ENCODE data around the gene OGT.
"Not testable (repeated sequence)": the region's sequence is repeated elsewhere in the genome, so short reads cannot be mapped to it uniquely, and the experiment has no call there.

Gene OGT

DNA sequence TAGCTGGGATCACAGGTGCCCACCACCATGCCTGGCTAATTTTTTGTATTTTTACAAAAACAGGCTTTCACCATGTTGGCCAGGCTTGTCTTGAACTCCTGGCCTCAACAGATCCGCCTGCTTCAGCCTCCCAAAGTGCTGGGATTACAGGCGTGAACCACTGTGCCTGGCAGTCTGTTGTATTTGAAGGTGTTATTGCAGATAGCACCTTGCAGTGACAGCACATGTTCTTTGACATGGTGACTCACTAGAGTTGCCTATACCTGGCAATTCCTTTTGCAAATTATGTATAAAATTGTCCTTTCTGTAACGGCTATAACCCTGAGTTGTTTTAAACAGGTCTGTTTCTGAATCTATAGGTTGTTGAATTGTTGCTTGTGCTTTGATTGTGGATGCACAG, 7.9 kb downstream of the OGT start:
- no peak for DNase-seq (ENCODE audit: low spot score)

DNA sequence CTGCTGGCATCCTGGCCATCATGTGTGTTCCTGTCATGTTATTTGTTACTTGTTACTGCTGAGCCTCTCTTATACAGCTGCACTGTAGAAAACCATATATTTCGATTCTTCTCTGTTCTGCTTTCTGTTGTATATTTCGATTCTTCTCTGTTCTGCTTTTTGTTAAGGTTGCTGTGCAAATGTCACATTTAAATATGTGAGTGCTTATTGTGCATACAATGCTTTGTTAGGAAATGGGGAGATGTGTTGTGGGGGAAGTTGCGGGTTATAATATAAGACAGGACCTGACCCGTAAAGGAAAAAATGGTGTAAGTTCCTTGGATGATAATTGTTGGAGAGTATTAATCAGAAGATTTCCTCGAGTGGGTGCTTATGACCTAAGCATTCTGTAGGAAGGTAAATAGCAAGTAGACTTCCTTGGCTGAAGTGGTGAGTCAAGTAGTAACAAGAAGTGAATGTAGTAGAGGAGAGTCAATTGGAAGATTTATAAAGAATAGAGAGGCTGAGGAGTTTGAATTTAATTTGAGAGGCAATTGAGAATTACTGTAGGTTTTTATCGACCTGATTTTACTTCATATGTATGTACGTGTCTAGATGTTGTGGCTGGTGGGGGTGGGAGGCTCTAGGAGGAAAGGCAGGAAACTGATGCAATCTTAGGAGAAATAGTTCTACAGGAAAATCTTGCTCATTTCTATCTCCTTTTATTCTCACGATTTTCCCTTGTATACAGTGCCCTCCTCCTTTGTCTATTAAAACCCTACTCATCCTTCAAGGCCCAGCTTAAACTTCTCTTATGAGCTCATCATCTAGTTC, 8.5 kb downstream of the OGT start:
- no peak for DNase-seq (ENCODE audit: low spot score)

DNA sequence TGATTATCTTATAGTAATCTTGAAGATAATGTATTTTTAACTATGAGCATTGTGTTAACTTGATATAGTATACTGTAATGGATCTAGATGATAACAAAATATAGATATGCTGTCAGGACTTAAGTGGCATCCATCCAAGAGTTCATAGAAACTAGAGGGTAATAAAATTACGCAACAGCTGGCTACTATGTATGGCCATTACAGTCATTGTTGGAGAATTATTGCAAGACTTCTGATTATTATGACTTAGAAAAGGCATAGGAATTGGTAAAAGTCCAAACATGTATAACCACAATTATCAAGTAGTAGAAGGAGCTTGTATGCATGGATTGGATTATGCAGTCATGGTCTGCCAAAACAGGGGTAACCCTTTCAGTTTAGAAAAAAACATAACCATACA, 9.5 kb downstream of the OGT start:
- no peak for DNase-seq (ENCODE audit: low spot score)

DNA sequence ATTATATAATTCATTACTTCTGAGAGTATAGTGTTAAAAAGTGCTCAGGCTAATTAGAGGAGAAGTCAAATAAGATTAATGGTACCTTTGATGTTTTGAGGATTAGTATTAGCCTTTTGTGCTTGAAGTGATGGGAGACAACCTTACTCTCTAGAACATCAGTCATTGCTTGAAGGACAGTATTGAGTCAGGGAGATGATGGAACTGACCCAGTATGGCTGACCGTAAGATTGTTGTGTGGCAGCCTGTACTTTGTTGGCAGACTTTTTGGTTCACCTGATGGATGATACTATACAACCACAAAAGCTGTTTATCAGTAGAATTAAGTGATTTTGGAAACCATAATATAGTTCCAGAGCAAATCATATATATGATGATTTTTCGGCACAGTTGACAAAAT, 9.9 kb downstream of the OGT start:
- no peak for DNase-seq (ENCODE audit: low spot score)

DNA sequence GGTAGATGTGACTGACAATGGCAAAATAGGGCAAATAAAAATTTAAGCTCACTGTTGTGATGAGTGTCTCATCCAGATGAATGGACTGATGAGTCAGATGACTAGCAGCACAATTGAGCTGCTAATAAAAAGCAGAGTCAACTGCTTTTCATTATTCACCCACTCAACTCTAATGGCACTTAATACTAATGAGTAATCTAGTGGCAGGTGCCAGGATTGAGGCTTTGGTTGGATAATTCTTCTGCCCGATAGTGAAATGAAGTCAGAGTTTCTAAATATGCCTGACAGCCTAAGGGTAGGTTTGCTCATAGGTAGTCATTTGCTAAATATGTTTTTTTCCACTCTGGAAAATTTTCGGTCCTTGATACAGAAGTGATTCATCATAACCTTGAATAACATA, 10.4 kb downstream of the OGT start:
- DNase-seq (ENCODE audit: low spot score), result no peak

DNA sequence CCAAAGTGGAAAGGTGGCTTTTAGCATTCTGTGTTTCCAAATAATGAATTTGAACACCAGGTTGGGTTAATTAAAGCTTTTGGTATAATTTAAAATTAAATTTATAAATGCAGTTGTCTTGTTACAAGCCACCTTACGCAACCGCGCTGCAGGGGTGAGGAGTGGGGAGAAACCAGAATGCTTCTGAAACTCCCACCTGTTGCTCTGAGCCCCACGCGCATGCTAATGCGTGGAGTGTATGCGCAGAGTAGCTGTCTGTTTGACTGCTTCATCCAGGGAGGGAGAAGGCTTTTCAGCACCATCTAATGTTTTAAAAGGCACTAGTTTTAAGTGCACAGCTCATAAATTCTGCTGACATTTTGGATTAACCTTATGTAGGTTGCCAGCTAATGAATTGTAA, 12.5 kb downstream of the OGT start:
- no peak for DNase-seq (ENCODE audit: low spot score)

DNA sequence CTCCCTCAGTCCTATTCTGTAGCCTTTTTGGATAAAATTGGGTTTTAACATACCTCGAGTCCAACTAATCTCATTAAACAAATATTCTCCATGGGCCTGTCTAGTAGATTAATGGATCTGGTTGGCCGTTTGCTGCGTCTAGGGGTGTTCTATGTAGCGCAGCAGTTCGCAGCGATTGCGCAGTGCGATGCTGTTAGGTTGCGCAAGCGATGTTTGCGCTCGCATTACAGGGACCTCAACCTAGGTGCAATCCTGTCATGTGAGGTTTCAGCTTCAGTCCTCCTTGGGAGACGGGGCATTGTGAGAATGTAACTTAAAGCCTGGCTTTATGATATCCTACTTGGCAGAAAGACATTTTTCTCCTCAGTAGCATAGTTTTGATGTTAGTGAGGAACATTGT, 14.0 kb downstream of the OGT start:
- no peak for DNase-seq (ENCODE audit: low spot score)

DNA sequence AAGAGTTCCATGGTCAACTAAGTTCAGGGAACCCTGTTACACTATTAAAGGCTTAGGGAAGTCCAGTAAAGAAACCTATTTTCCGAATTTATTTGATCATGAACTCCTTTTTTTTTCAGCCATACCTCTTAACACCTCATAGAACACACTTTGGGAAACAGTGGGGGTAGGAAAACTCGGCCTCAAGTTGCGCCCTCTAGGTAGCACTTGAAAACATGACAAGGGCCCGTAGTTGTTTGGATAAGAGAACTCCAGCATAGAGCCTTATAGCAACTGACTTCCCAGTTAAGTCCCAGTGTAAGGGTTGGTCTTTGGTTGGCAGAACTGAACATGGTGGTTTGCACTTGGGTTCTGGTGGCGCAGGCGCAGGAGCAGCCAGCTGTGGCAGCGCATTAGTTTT, 14.4 kb downstream of the OGT start:
- no peak for DNase-seq (ENCODE audit: low spot score)

DNA sequence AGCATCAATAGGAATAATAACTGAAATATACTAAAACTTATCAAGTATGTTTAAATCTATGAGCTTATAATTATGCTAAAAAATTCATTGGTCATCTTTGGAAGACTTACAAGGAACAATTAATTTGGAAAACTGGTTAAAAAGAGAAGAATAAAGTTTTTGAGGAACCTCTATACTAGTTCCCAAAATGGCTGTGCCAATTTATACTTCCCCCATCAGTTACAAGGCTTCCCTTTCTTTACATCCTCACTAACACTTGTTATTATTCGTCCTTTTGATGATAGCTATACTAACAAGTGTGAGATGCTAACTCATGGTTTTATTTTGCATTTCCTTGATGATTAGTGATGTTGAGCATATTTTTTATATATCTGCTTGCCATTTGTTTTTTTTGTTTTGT, 17.1 kb downstream of the OGT start:
- no peak for DNase-seq (ENCODE audit: low spot score)

DNA sequence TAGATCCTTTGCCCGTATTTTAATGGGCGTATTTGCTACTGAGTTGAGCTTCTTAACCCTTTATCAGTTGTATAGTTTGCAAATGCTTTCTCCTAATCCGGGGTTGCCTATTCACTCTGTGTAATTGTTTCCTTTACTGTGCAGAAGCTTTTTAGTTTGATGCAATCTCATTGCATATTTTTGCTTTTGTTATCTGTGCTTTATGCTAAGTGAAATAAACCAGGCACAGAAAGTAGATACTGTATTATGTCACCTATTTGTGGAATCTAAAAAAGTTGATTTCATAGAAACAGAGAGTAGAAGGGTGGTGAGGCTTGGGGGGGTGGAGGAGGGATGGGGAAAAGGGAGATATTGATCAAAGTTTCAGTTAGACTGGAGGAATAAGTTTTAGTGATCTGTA, 17.7 kb downstream of the OGT start:
- no peak for DNase-seq (ENCODE audit: low spot score)

DNA sequence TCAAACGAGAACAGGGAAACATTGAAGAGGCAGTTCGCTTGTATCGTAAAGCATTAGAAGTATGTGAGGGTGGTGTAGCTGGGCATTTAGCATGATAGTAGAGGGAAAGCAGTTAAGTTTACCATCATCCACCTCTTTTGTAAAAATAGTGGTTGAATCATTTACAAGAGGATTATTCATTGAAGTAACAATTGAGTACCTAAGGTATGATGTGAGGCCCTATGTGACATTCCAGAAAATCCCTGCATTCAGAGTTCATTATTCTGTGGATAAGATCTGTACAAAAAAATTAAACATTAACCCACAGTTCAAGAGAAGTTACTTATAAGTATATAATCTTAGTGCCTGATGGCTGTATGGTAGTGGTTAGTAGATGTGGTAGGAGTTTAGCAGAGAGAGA, 23.1 kb downstream of the OGT start:
- DNase-seq (ENCODE audit: low spot score), result no peak

DNA sequence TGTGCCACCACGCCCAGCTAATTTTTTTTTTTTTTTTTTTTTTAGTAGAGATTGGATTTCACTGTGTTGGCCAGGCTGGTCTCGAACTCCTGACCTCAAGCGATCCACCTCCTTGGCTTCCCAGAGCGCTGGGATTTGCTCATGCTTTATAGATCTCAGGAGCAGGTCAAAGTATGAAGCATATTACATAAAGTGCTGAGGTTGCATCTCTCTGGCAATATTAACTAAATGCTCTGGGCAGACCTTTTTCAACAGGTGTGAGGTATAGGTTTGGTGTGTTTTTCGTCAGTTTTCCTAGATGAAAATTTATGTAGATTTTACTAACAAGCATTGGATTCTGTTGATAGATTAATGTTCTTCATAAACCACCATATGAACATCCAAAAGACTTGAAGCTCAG, 26.0 kb downstream of the OGT start:
- DNase-seq (ENCODE audit: low spot score), result no peak

DNA sequence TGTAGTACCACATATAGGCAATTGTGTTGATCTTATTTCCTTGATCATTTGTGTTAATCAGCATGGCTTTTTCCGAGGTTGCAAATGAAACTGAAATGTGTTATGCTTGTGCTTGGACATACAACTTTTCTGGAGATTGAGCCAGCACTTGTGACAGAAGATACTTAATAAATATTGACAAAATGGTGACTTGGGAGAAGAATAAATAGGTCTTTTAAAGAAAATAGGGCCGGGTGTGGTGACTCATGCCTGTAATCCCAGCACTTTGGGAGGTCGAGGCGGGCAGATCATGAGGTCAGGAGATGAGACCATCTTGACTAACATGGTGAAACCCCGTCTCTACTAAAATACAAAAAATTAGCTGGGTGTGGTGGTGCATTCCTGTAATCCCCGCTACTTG, 26.9 kb downstream of the OGT start:
- not testable (repeated sequence) for DNase-seq (ENCODE audit: low spot score)

DNA sequence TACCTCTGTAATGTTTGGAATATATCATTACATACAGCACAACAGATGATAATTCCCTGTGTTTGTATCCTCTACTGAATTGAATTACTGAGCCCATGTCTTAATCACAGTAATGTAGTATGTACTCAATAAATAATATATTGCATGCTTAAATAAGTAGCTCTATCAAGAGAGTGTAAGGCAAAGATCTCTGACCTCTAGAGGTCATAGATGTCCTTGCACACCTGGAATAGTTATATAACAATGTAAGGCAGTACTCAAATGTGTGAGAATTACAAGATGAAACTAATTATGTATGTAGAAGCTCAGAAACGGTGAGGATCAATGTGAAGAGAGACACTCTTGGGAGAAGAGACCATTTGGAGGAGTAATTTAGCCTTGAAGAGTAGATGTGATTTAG, 31.0 kb downstream of the OGT start:
- no peak for DNase-seq (ENCODE audit: low spot score)

DNA sequence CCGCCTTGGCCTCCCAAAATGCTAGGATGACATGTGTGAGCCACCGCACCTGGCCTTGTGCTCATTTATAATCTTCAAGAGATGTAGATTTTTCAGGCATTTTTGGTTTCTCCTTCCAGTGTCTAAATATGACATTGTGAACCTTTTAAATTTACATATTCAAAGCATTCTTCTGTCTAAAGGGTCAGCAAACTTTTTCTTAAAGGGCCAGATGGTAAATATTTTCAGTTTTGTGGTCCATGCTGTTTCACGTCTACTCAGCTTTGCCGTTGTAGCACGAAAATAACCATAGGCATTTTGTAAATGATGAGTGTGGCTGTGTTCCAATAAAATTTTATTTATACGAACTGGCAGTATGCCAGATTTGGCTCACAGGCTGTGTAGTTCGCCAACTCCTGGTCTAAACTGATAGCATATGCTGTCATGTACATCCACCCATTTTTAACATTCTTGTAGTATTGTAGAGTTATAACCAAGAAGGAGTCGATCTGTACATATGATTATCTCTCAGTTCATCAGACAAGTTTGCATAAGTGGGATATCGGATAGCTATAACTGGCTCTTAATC, 32.7 kb downstream of the OGT start:
- DNase-seq (ENCODE audit: low spot score), result no peak

DNA sequence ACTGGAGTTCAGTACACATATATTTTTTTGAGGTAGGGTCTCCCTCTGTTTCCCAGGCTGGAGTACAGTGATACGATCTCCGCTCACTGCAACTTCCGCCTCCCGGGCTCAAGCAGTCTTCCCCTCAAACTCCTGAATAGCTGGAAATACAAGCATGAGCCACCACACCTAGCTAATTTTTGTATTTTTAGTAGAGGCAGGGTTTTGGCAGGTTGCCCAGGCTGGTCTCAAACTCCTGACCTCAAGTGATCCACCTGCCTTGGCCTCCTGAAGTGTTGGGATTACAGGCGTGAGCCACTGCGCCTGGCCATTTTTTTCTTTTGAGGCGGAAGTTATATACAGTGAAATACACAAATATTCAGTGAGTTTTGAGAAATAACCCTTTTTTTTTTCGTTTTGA, 38.5 kb downstream of the OGT start:
- DNase-seq (ENCODE audit: low spot score), result not testable (repeated sequence)

DNA sequence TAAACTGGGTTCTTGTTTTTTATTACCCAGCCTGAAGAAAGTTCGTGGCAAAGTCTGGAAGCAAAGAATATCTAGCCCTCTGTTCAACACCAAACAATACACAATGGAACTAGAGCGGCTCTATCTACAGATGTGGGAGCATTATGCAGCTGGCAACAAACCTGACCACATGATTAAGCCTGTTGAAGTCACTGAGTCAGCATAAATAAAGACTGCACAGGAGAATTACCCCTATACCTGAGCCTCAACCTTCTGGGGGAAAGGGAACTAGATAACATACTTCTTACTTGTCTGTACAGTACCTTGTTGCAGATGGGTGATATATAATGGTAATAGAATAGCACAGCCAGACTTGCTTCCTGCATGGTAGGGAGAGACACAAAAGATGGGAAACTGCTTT, 40.7 kb downstream of the OGT start:
- no peak for DNase-seq (ENCODE audit: low spot score)

DNA sequence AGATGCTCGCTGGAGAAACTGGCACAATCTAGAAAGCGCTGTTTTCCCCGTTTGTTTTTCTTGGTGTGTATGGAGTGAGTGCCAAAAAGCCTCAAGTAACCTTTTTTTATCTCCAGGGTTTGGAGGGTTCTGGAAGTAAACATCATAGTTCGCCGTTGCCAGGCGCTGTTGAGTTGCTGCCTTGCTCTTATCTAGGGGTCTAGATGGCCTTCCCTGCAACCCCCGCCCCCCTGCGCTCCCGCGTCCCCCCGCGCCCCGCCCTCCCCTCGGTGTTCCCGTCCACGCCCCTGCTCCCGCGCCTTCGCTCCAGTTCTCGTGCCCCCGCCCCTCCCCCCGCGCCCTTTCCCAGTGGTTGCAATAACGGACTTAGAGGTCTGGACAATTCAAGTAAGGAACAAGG, 44.8 kb downstream of the OGT start:
- DNase-seq (ENCODE audit: low spot score), result no peak

DNA sequence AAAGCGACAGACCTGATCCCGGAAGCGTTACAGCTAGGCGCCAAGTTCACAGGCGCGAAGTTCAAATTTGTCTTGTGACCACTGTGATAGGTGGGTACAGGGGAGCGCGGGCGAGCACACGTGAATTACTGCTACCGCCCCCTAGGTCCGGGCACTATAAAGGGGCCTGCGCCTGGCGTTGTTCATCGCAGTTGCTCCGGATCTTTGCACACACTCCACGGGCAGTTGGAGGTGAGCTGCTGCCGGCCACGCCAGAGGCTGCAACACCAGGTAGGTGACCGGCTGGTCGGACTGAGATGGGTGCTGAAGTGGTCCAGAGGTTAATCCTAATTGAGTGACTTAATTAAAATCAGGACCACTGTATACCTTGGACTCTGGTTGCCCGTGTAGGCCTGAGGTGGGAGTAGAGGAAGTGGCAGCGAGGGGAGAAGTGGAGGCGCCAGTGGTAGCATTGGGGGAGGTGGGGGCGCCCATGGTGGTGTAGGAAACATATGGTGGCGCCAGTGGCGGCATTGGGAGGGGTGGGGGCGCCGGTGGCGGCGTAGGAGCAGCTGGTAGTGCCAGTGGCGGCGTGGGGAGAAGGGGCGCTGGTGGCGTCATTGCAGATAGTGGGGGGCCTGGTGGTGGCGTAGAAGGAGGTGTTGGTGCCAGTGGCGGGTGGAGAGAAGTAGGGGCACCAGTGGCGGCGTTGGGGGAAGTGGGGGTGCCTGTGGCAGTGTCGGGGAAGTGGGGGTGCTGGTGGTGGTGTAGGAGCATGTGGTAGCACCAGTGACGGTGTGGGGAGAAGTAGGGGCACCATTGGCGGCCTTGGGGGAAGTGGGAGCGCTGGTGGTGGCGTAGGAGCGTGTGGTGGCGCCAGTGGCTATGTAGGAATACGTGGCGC, 45.6 kb downstream of the OGT start, which contains the start of gene GCNA:
GCNA (plus strand) TSS at position 185 of the 883 bp plus-strand sequence. CDS start 2,385 bp downstream, outside the sequence.
- DNase-seq (ENCODE audit: low spot score), result no peak

DNA sequence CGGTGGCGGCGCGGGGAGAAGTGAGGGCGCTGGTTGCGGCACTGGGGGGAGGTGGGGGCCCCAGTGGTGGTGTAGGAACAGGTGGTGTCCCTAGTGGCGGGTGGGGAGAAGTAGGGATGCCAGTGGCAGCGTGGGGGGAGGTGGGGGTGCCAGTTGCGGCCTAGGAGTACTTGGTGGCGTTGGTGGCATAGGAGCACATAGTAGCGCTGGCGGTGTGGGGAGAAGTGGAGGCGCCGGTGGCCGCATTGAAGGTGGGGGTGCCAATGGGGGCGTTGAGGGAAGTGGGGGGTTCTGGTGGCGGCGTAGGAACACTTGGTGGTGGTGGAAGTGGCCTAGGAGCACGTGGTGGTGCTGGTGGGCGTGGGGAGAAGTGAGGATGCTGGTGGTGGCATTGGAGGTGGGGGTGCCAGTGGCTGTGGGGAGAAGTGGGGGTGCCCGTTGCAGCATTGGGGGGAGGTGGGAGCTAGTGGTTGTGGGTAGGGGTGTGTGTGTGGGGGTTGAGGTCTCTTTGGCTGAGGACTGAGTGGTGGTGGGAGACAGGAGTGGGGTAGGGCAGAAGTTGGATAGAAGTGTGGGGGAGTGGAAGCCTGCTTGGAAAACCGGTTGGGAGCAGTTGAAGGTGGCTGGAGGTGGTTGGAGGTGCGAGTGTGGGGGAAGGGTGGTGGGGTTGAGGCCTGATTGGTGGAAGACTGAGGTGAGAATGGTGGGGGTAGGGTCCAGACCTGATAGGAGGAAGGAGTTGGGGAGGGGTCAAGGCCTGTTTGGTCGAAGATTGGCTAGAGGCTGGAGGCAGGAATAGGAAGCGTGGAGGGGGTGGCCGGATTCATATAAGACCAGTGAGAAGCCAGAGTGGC, 46.5 kb downstream of the OGT start:
- DNase-seq (ENCODE audit: low spot score), result no peak

DNA sequence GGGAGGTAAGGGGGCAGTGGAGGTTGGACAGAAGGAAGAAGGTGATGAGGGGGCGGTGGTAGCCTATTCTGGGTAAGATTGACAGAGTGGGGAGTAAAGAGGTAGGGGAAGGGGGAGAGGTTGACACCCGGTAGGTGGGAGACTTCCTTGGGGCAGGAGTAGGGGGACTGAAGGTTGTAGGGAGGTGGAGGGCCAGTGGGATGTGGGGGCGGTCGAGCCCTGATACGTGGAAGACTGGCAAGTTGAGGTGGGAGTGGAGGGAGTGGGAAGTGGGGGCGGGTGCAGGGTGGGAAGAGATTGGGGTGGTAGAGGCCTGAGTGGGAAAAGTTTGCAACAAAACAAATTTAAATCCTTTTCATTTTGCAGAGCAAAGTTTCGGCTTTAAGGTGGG, 47.1 kb downstream of the OGT start:
- DNase-seq (ENCODE audit: low spot score), result no peak

DNA sequence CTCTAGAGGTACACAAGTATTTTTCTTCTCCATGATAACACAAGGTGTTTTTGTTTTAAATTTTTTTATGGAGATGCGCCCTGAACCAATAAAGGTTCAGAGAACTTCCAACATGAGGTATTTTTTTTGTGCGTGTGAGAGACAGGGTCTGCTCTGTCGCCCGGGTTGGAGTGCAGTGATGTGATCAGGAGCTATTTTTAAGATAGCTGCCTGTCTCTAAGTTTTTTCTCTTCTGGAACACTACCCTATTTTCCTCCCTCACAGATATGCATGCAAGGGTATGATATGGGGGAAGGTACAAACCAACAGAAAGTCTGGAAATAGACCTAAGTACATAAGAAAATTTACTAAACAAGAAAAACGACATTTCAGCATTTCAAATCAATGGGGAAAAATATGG, 48.3 kb downstream of the OGT start:
- no peak for DNase-seq (ENCODE audit: low spot score)

Data from HuH-7 (cell line).